ENCODE data around the gene MEGF11.

GRCh38 chr15:66117841-66118240 lies 135.7 kb downstream of the MEGF11 start:
- TF ChIP-seq CTCF (IDR thresholded peaks at IDR 0.05) (no peak), POLR2A (IDR thresholded peaks at IDR 0.05) (no peak), POLR2AphosphoS5 (IDR thresholded peaks at IDR 0.05; ENCODE audit: insufficient read depth in 1 of 2, low read depth in 1 of 2) (no peak)
